GM12878 (cell line): ENCODE data around the gene KLHL25. TPM values are rescaled to one million over a fixed set of nuclear protein-coding genes. Genes with fewer than 3 reads are reported as not detected.

ENCODE experiments used
- ATAC-seq: fragments of 200-7000 bp; cut with Tn5 transposase; 3 replicates; pipeline ENCODE4 v1.9.1; 2020; ENCODE audit warnings: mild to moderate bottlenecking, moderate library complexity
- BruUV-seq: library from RNA; stranded (reverse); fragments of 400-500 nt; replicated peaks from 2 replicates; lab custom pipeline; 2021; lab: Mats Ljungman, UMichigan
- CTCF ChIA-PET: fragments of 300-600 bp; sonication (Branson Sonifier 250); formaldehyde crosslinking; extraction: SDS; loops from one replicate; lab custom pipeline; 2021; ENCODE audit warnings: inconsistent platforms; lab: Yijun Ruan, JAX
- POLR2A ChIA-PET: fragments of 350-600 bp; formaldehyde crosslinking; extraction: SDS; loops from one replicate; lab custom pipeline; 2021; ENCODE audit warnings: inconsistent platforms; lab: Charles Lee
- RAD21 ChIA-PET: fragments of 300-600 bp; sonication (Branson Sonifier 250); formaldehyde crosslinking; loops from one replicate; lab custom pipeline; 2023; ENCODE audit warnings: antibody characterized with exemption; ENCODE audit not compliant: unreplicated experiment; lab: Charles Lee
- SMC1A ChIA-PET: fragments of 300-600 bp; sonication (Branson Sonifier 250); formaldehyde crosslinking; loops from one replicate; lab custom pipeline; 2023; ENCODE audit not compliant: unreplicated experiment, uncharacterized antibody; lab: Charles Lee
- DNase-seq: peaks from one replicate; pipeline ENCODE4 v3.0.0-alpha.2; 2011; ENCODE audit warnings: low read depth, low spot score
- FAIRE-seq: peaks from 3 replicates; lab custom pipeline; 2011; peaks lifted over from hg19 to GRCh38; lab: Jason Lieb, UNC
- H2AFZ ChIP-seq: 2 replicates; pipeline ENCODE4 v1.6.0; 2011; ENCODE audit warnings: low read depth, low read length, control low read depth; ENCODE audit not compliant: control insufficient read depth
- H3K27ac ChIP-seq: 2 replicates; pipeline ENCODE4 v1.5.1; 2011; ENCODE audit warnings: control low read depth; ENCODE audit not compliant: control insufficient read depth, insufficient read depth
- H3K27me3 ChIP-seq, 2 experiments: replicated peaks in 1 of 2; 2 replicates each; pipeline versions ENCODE4 v1.6.0 to v1.6.1; 2011; ENCODE audit warnings: low read length in 1 of 2; ENCODE audit not compliant: control insufficient read depth in 2 of 2, insufficient read depth in 2 of 2
- H3K36me3 ChIP-seq, 2 experiments: 2 replicates each; pipeline ENCODE4 v1.5.1; 2011; ENCODE audit warnings: low read length in 1 of 2; ENCODE audit not compliant: control insufficient read depth in 2 of 2, insufficient read depth in 2 of 2
- H3K4me1 ChIP-seq: 2 replicates; pipeline ENCODE4 v1.6.1; 2011; ENCODE audit warnings: mild to moderate bottlenecking, low read length, moderate library complexity, mixed read lengths; ENCODE audit not compliant: control insufficient read depth, insufficient read depth
- H3K4me2 ChIP-seq: 2 replicates; pipeline ENCODE4 v1.6.0; 2011; ENCODE audit warnings: control low read depth; ENCODE audit not compliant: control insufficient read depth, insufficient read depth
- H3K4me3 ChIP-seq: fragments of 200-600 bp; sonication (generic); 2 replicates; pipeline ENCODE4 v1.5.1; 2016
- H3K79me2 ChIP-seq: 2 replicates; pipeline ENCODE4 v1.6.0; 2011; ENCODE audit warnings: low read length; ENCODE audit not compliant: control insufficient read depth, insufficient read depth
- H3K9ac ChIP-seq: 2 replicates; pipeline ENCODE4 v1.8.0; 2011; ENCODE audit warnings: low read length, control low read depth, mixed read lengths; ENCODE audit not compliant: control insufficient read depth, insufficient read depth
- H3K9me3 ChIP-seq: replicated peaks from 3 replicates; pipeline ENCODE4 v1.5.1; 2011; ENCODE audit warnings: mild to moderate bottlenecking, low read length; ENCODE audit not compliant: control insufficient read depth, insufficient read depth
- H4K20me1 ChIP-seq: 2 replicates; pipeline ENCODE4 v1.6.0; 2011; ENCODE audit not compliant: control insufficient read depth, insufficient read depth
- ASH2L ChIP-seq: fragments of 300-600, 200-600 bp; sonication (generic); IDR thresholded peaks from 2 replicates; pipeline ENCODE4 v1.6.1; 2017; ENCODE audit warnings: low read depth, mild to moderate bottlenecking, borderline replicate concordance
- MTA2 ChIP-seq: fragments of 450-650 bp; IDR thresholded peaks from 2 replicates; pipeline ENCODE4 v1.6.1; 2016; ENCODE audit warnings: low read depth, mild to moderate bottlenecking, moderate library complexity
- MXI1 ChIP-seq: fragments of 150-350 bp; IDR thresholded peaks from 2 replicates; pipeline ENCODE4 v1.6.1; 2011; ENCODE audit warnings: low read depth, mild to moderate bottlenecking, inconsistent platforms, low read length, improper control_type of control experiment
- POU2F2 ChIP-seq: IDR thresholded peaks from 3 replicates; pipeline ENCODE4 v1.6.1; 2011; ENCODE audit warnings: low read depth, mild to moderate bottlenecking, low read length, borderline replicate concordance
- RAD21 ChIP-seq: IDR thresholded peaks from 2 replicates; pipeline ENCODE4 v1.6.1; 2011; ENCODE audit warnings: mild to moderate bottlenecking, low read depth, low read length, moderate library complexity; ENCODE audit not compliant: insufficient read depth
- WRNIP1 ChIP-seq: IDR thresholded peaks from 2 replicates; pipeline ENCODE4 v1.6.1; 2011; ENCODE audit warnings: low read depth, low read length, improper control_type of control experiment, borderline replicate concordance
- WGBS: methylation state at CpG from one replicate; pipeline ENCODE4 v1.1.6; 2016; ENCODE audit warnings: low lambda C conversion rate; ENCODE audit not compliant: insufficient replicate concordance, insufficient coverage; ENCODE audit errors: missing lambda C conversion rate; 5-methylcytosine and 5-hydroxymethylcytosine counted together
- in situ Hi-C: fragments of 300-500 bp; cut with MboI; formaldehyde crosslinking; loops from 9 replicates; pipeline ENCODE4 v1.14.3; 2018; ENCODE audit warnings: mixed read lengths
- intact Hi-C: fragments of 100-400 bp; cut with micrococcal nuclease; formaldehyde crosslinking; loops from one replicate; pipeline ENCODE4 v1.14.2; 2022; ENCODE audit not compliant: unreplicated experiment
- polyA plus RNA-seq, 11 experiments: library from polyadenylated mRNA; depleted of rRNA in 4 of 11; unstranded in 6 of 11; stranded (reverse) in 5 of 11; fragments of >200 nt; fragmentation: Nextera tagmentation in 4 of 11; fragmentation: Illumina TruSeq in 1 of 11; extraction: Ambion mirVana in 4 of 11; extraction: Trizol in 1 of 11; gene quantifications; 1 replicate in 1 of 11; 2 replicates in 10 of 11; pipeline versions ENCODE4 v1.2.1 to v1.2.3, GENCODE V29; 2011 to 2016; ENCODE audit warnings: inconsistent platforms in 2 of 11, missing spikeins in 2 of 11, low read depth in 1 of 11
- total RNA-seq, 4 experiments: library from RNA; depleted of rRNA in 3 of 4; stranded (reverse); fragments of >200 nt in 3 of 4; fragmentation: Illumina TruSeq in 1 of 4; extraction: Trizol in 1 of 4; gene quantifications; 2 replicates each; pipeline versions ENCODE4 v1.2.1 to v1.2.3, GENCODE V29; 2013 to 2021
- TF ChIP-seq, protein P1 (sequence below): fragments of 450-650 bp; IDR thresholded peaks from 2 replicates; pipeline ENCODE4 v1.6.1; 2018; ENCODE audit warnings: mild to moderate bottlenecking, low read depth, moderate library complexity; ENCODE audit not compliant: partially characterized antibody
- TF ChIP-seq, protein P2 (sequence below): fragments of 450-650 bp; IDR thresholded peaks from 2 replicates; pipeline ENCODE4 v1.6.1; 2017; ENCODE audit warnings: low read depth, mild to moderate bottlenecking, moderate library complexity

Gene KLHL25
- total and polyA plus RNA-seq, 10 of the 15 experiments (the other 5 are each of a cell fraction or from before 2014, with no cell fraction given): 0.04 to 3.0 (median 2.1) TPM; not detected in 1

DNA sequence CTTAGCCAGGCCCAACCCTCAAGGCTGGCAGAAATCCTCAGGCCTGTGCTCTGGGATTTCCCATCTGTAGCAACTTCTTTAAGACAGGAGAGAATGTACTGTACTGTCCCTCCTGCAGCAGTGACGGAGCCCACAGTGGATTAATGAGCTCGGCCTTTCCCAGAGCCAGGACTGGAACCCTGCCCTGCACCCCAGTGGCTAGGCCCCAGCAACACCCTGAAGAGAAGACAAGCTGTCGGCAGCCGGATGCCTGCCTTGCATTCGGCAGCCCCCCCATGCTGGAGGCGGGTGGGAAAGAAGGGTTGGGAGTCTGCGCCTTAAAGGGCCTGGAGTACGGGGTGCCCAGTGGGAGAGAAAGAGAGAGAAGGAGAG is 32.0 kb downstream of the KLHL25 start:
- in situ Hi-C loops (no loop called here), intact Hi-C loops (no loop called here)
- Histone ChIP-seq H3K36me3 (no peaks in the 10 kb centered on the region), H2AFZ (no peak overlapping the region), H3K27me3 (no peaks in the 10 kb centered on the region), H3K27ac (no peak overlapping the region), H4K20me1 (no peaks in the 10 kb centered on the region), H3K4me1 (no peaks in the 10 kb centered on the region), H3K9me3 (no peaks in the 10 kb centered on the region), H3K9ac (no peak overlapping the region), H3K4me3 (no peak overlapping the region), H3K4me2 (no peak overlapping the region), H3K79me2 (no peaks in the 10 kb centered on the region)
- ChIA-PET CTCF (no interaction called here), SMC1A (interaction anchor here (0.6 kb wide), 1 partner anchor 1047 kb away, joined by 4 read pairs; no protein-coding TSS in a partner anchor), RAD21 (no interaction called here), POLR2A (no interaction called here)
- ATAC-seq: no peak
- TF ChIP-seq POU2F2 (no peak), MTA2 (no peak), WRNIP1 (no peak), RAD21 (no peak), MXI1 (no peak), ASH2L (no peak)
- TF ChIP-seq, protein P1, sequence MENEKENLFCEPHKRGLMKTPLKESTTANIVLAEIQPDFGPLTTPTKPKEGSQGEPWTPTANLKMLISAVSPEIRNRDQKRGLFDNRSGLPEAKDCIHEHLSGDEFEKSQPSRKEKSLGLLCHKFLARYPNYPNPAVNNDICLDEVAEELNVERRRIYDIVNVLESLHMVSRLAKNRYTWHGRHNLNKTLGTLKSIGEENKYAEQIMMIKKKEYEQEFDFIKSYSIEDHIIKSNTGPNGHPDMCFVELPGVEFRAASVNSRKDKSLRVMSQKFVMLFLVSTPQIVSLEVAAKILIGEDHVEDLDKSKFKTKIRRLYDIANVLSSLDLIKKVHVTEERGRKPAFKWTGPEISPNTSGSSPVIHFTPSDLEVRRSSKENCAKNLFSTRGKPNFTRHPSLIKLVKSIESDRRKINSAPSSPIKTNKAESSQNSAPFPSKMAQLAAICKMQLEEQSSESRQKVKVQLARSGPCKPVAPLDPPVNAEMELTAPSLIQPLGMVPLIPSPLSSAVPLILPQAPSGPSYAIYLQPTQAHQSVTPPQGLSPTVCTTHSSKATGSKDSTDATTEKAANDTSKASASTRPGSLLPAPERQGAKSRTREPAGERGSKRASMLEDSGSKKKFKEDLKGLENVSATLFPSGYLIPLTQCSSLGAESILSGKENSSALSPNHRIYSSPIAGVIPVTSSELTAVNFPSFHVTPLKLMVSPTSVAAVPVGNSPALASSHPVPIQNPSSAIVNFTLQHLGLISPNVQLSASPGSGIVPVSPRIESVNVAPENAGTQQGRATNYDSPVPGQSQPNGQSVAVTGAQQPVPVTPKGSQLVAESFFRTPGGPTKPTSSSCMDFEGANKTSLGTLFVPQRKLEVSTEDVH: no peak
- TF ChIP-seq, protein P2, sequence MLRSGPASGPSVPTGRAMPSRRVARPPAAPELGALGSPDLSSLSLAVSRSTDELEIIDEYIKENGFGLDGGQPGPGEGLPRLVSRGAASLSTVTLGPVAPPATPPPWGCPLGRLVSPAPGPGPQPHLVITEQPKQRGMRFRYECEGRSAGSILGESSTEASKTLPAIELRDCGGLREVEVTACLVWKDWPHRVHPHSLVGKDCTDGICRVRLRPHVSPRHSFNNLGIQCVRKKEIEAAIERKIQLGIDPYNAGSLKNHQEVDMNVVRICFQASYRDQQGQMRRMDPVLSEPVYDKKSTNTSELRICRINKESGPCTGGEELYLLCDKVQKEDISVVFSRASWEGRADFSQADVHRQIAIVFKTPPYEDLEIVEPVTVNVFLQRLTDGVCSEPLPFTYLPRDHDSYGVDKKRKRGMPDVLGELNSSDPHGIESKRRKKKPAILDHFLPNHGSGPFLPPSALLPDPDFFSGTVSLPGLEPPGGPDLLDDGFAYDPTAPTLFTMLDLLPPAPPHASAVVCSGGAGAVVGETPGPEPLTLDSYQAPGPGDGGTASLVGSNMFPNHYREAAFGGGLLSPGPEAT: no peak
- DNase-seq: no peak
- no peak for FAIRE-seq
- BruUV-seq: no TSS peak
- WGBS: 95% methylated on average over 8 of the region's 8 CpGs
